HepG2 (cell line): ENCODE results near the gene ZNF10. TPM values are rescaled to one million over a fixed set of nuclear protein-coding genes. Genes with fewer than 3 reads are reported as not detected.
A peak's percentile ranks its signal among the peaks of the same experiment; 100 is the strongest.

Experiments
- CAMTA2 ChIP-seq: sonication (generic); formaldehyde crosslinking; IDR thresholded peaks from 2 replicates; pipeline ENCODE4 v1.4.0; 2020; ENCODE audit warnings: mild to moderate bottlenecking, missing genetic modification reagents, borderline replicate concordance
- CENPBD1 ChIP-seq: sonication (generic); formaldehyde crosslinking; IDR thresholded peaks from 2 replicates; pipeline ENCODE4 v1.8.0; 2022; ENCODE audit warnings: missing genetic modification reagents, low read depth, mild to moderate bottlenecking, borderline replicate concordance
- IRF1 ChIP-seq: sonication (generic); formaldehyde crosslinking; IDR thresholded peaks from 2 replicates; pipeline ENCODE4 v1.4.0; 2020; ENCODE audit warnings: low read depth, mild to moderate bottlenecking, missing genetic modification reagents
- KDM5A ChIP-seq: fragments of 200-600 bp; sonication (generic); IDR thresholded peaks from 2 replicates; pipeline ENCODE4 v1.7.0; 2018; ENCODE audit warnings: antibody characterized with exemption, mild to moderate bottlenecking, low read length, borderline replicate concordance
- MTERF4 ChIP-seq: sonication (generic); formaldehyde crosslinking; IDR thresholded peaks from 2 replicates; pipeline ENCODE4 v1.8.0; 2023; ENCODE audit warnings: mild to moderate bottlenecking, missing genetic modification reagents
- NFATC3 ChIP-seq: sonication (generic); formaldehyde crosslinking; IDR thresholded peaks from 2 replicates; pipeline ENCODE4 v1.5.1; 2020; ENCODE audit warnings: mild to moderate bottlenecking, missing genetic modification reagents
- NR1H2 ChIP-seq: sonication (generic); formaldehyde crosslinking; IDR thresholded peaks from 2 replicates; pipeline ENCODE4 v1.8.1; 2022; ENCODE audit warnings: low read depth, missing genetic modification reagents, borderline replicate concordance
- PRMT3 ChIP-seq: sonication (generic); formaldehyde crosslinking; IDR thresholded peaks from 2 replicates; pipeline ENCODE4 v1.8.1; 2022; ENCODE audit warnings: low read depth, mild to moderate bottlenecking, moderate library complexity, missing genetic modification reagents, borderline replicate concordance
- SRSF9 ChIP-seq: fragments of 200-400 bp; formaldehyde crosslinking; IDR thresholded peaks from 2 replicates; pipeline ENCODE4 v1.6.1; 2018; ENCODE audit warnings: borderline replicate concordance, mild to moderate bottlenecking, low read depth, low read length; ENCODE audit not compliant: insufficient read depth, poor library complexity, severe bottlenecking
- THAP11 ChIP-seq: IDR thresholded peaks from 2 replicates; pipeline ENCODE4 v1.6.1; 2016; ENCODE audit warnings: missing biosample characterization, missing genetic modification reagents
- THAP9 ChIP-seq: sonication (generic); formaldehyde crosslinking; IDR thresholded peaks from 2 replicates; pipeline ENCODE4; 2020; ENCODE audit warnings: missing genetic modification reagents, mild to moderate bottlenecking, borderline replicate concordance
- ZBTB2 ChIP-seq: sonication (generic); formaldehyde crosslinking; IDR thresholded peaks from 2 replicates; pipeline ENCODE4 v1.8.0; 2022; ENCODE audit warnings: low read depth, missing genetic modification reagents
- ZNF484 ChIP-seq: sonication (generic); formaldehyde crosslinking; IDR thresholded peaks from 2 replicates; pipeline ENCODE4 v1.5.1; 2020; ENCODE audit warnings: mild to moderate bottlenecking, low read depth, missing genetic modification reagents, borderline replicate concordance
- ZNF501 ChIP-seq: sonication (generic); formaldehyde crosslinking; IDR thresholded peaks from 2 replicates; pipeline ENCODE4 v1.5.1; 2020; ENCODE audit warnings: mild to moderate bottlenecking, moderate library complexity, missing genetic modification reagents
- ZNF687 ChIP-seq: sonication (generic); formaldehyde crosslinking; IDR thresholded peaks from 2 replicates; pipeline ENCODE4 v1.5.1; 2020; ENCODE audit warnings: mild to moderate bottlenecking, missing genetic modification reagents, moderate library complexity
- ZSCAN9 ChIP-seq: IDR thresholded peaks from 2 replicates; pipeline ENCODE4 v1.6.1; 2016; ENCODE audit warnings: borderline replicate concordance
- polyA plus RNA-seq, 8 experiments: library from polyadenylated mRNA; depleted of rRNA in 3 of 8; stranded (reverse) in 7 of 8; unstranded in 1 of 8; fragments of >200 nt; fragmentation: Illumina TruSeq in 4 of 8; extraction: Trizol in 4 of 8; gene quantifications; 2 replicates each; pipeline versions ENCODE4 v1.2.1 to v1.2.3, GENCODE V29; 2011 to 2016; ENCODE audit warnings: low read depth in 4 of 8, missing spikeins in 1 of 8, mixed read lengths in 1 of 8; ENCODE audit not compliant: insufficient read depth in 1 of 8
- total RNA-seq, 5 experiments: library from RNA; depleted of rRNA; stranded (reverse); fragments of >200 nt; fragmentation: Illumina TruSeq; extraction: Trizol; gene quantifications; 2 replicates each; pipeline ENCODE4 v1.2.3, GENCODE V29; 2016; ENCODE audit warnings: low read depth in 1 of 5

The ZNF10 gene
- total and polyA plus RNA-seq, 2 of the 13 experiments (the other 11 are each of a cell fraction or from before 2014, with no cell fraction given), result 2.9 to 6.5 TPM

- TF ChIP-seq ZNF687 (CRISPR knock-in tag) (peak; percentile 68), CENPBD1 (CRISPR knock-in tag) (no peak), MTERF4 (CRISPR knock-in tag) (no peak), NR1H2 (no peak), ZSCAN9 (CRISPR knock-in tag) (0 out of 2 replicates have a peak, but pooled peaks have one; percentile 19), KDM5A (peak; percentile 98), NFATC3 (CRISPR knock-in tag) (no peak), THAP11 (CRISPR knock-in tag) (peak; percentile 100), SRSF9 (no peak), THAP9 (CRISPR knock-in tag) (peak; percentile 78; the same call in 1 of the 2 replicates), IRF1 (no peak), PRMT3 (CRISPR knock-in tag) (no peak), ZBTB2 (CRISPR knock-in tag) (peak; percentile 58; the same call in 1 of the 2 replicates), ZNF484 (CRISPR knock-in tag) (no peak), CAMTA2 (no peak), ZNF501 (CRISPR knock-in tag) (peak; percentile 89)
These were observed 51.0 kb downstream of the ZNF10 start, which contains the start of gene ZNF268 (continued) for GRCh38 chr12:133181238-133181959.
